Type B pancreatic cell (in vitro differentiated cells): ENCODE results near the gene GRK5. TPM values are rescaled to one million over a fixed set of nuclear protein-coding genes. Genes with fewer than 3 reads are reported as not detected.
A peak's percentile ranks its signal among the peaks of the same experiment; 100 is the strongest.

Experiments used
- DNase-seq: peaks from one replicate; pipeline ENCODE4 v3.0.0; 2021; ENCODE audit warnings: mixed read lengths; ENCODE audit not compliant: unreplicated experiment; ENCODE audit errors: extremely low spot score
- H3K27ac Mint-ChIP-seq: 2 replicates; pipeline ENCODE4 v1.8.0; 2021; ENCODE audit warnings: mild to moderate bottlenecking, mixed read lengths
- H3K27me3 Mint-ChIP-seq: 2 replicates; pipeline ENCODE4 v1.8.0; 2021; ENCODE audit warnings: mixed read lengths
- H3K36me3 Mint-ChIP-seq: 2 replicates; pipeline ENCODE4 v1.8.0; 2021; ENCODE audit warnings: mixed read lengths
- H3K4me1 Mint-ChIP-seq: one replicate; pipeline ENCODE4 v1.8.0; 2021; ENCODE audit warnings: mixed read lengths; ENCODE audit not compliant: unreplicated experiment
- H3K4me3 Mint-ChIP-seq: 2 replicates; pipeline ENCODE4 v1.8.0; 2021; ENCODE audit warnings: mild to moderate bottlenecking, mixed read lengths
- H3K9me3 Mint-ChIP-seq: 2 replicates; pipeline ENCODE4 v1.8.0; 2021; ENCODE audit warnings: mixed read lengths
- total RNA-seq: library from RNA; stranded (reverse); gene quantifications from 2 replicates; pipeline ENCODE4 v1.2.1, GENCODE V29; 2021; ENCODE audit warnings: low replicate concordance
- TF ChIP-seq, protein P1 (sequence below): fragments of 200-600 bp; sonication (generic); conservative IDR thresholded peaks from 2 replicates; pipeline ENCODE4 v1.5.0; 2021; ENCODE audit warnings: antibody characterized with exemption, mild to moderate bottlenecking

GRK5 gene
- total RNA-seq, 1 donor from 2014 or later, result 24.8 TPM

DNA sequence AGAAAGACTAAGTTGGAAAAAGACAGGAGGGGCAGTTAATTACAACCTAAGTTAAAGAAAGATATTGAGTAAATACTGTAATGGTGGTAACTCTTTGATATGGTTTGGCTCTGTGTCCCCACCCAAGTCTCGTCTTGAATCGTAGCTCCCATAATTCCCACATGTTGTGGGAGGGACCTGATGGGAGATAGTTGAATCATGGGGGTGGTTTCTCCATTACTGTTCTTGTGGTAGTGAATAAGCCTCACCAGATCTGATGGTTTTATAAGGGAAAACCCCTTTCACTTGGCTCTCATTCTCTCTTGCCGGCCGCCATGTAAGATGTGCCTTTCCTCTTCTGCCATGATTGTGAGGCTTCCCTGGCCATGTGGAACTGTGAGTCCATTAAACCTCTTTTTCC is 143.8 kb downstream of the GRK5 start:
- H3K4me3 Mint-ChIP-seq, result no peak overlapping the region
- H3K27ac Mint-ChIP-seq, result no peak overlapping the region
- no peaks in the 10 kb centered on the region for H3K27me3 Mint-ChIP-seq
- H3K36me3 Mint-ChIP-seq, result peaks cover 8% of the 10 kb centered on the region
- H3K9me3 Mint-ChIP-seq, result peaks cover 7% of the 10 kb centered on the region
- peaks cover 11% of the 10 kb centered on the region for H3K4me1 Mint-ChIP-seq
- DNase-seq, result no peak
- TF ChIP-seq, protein P1, sequence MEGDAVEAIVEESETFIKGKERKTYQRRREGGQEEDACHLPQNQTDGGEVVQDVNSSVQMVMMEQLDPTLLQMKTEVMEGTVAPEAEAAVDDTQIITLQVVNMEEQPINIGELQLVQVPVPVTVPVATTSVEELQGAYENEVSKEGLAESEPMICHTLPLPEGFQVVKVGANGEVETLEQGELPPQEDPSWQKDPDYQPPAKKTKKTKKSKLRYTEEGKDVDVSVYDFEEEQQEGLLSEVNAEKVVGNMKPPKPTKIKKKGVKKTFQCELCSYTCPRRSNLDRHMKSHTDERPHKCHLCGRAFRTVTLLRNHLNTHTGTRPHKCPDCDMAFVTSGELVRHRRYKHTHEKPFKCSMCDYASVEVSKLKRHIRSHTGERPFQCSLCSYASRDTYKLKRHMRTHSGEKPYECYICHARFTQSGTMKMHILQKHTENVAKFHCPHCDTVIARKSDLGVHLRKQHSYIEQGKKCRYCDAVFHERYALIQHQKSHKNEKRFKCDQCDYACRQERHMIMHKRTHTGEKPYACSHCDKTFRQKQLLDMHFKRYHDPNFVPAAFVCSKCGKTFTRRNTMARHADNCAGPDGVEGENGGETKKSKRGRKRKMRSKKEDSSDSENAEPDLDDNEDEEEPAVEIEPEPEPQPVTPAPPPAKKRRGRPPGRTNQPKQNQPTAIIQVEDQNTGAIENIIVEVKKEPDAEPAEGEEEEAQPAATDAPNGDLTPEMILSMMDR, result no peak

DNA sequence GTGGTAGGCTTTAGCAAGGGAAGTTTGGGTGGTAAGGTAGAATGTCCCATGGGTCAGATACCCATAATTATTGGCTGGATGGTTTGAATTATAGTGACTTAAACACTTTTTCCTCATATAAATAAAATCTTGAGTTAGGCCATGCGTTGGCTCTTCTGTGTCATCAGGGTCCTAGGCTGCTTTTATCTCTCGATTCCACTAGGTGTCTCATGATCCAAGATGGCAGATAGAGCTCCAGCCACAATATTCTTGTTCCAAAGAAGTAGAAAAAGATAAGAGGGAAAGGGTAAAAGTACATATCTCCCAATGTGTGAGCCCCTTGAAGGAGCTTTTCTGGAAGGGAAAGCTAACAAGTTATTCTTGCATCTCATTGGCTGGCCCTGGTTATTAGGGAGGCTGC is 144.7 kb downstream of the GRK5 start:
- peaks cover 7% of the 10 kb centered on the region for H3K9me3 Mint-ChIP-seq
- H3K27me3 Mint-ChIP-seq, result no peaks in the 10 kb centered on the region
- H3K27ac Mint-ChIP-seq, result no peak overlapping the region
- no peak overlapping the region for H3K4me3 Mint-ChIP-seq
- DNase-seq, result no peak
- peaks cover 8% of the 10 kb centered on the region for H3K36me3 Mint-ChIP-seq
- H3K4me1 Mint-ChIP-seq, result peaks cover 10% of the 10 kb centered on the region
- TF ChIP-seq, protein P1, result no peak

DNA sequence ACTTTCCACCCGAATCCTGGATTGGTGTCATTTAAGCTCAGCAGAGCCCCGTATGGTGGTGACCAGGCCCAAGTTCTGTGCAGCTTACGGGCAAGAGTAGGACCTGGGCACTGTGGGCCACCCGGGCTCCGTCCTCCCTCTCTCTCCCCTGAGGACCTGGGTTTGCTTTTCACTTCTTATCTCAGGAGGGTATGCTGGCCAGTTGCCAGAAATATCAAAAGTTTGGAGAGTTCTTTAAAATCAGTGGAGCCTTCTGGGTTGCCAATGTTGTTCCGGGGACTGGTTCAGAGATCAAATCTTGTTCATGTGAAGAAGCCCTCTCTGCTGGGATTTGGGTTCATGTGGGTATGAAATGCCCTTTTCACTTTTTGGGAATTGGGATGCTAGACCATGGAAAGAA is 145.4 kb downstream of the GRK5 start:
- H3K27ac Mint-ChIP-seq, result no peak overlapping the region
- TF ChIP-seq, protein P1, result no peak
- H3K4me1 Mint-ChIP-seq, result peaks cover 10% of the 10 kb centered on the region
- H3K36me3 Mint-ChIP-seq, result peaks cover 8% of the 10 kb centered on the region
- H3K4me3 Mint-ChIP-seq, result no peak overlapping the region
- H3K9me3 Mint-ChIP-seq, result peaks cover 7% of the 10 kb centered on the region
- no peak for DNase-seq
- no peaks in the 10 kb centered on the region for H3K27me3 Mint-ChIP-seq

DNA sequence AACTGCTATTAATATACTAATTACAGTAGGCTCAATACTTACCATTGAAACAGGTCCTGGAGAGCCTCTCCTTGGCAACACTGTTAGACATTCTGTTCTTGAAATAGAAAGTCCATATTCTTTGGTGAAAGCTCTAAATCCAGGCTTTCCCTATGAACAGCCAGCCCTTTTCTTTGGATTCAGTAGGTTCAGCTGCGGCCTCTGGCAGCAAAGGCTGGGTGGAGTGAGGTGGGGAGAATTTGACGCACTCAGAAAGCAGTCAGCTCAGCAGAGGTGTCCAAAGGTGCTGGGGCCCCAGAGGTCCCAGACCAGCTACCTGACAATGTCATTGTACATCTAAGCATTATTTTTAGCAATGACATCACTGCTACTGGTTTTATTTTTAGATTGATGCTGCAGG is 146.1 kb downstream of the GRK5 start:
- TF ChIP-seq, protein P1, result no peak
- H3K9me3 Mint-ChIP-seq, result peaks cover 7% of the 10 kb centered on the region
- H3K4me1 Mint-ChIP-seq, result peaks cover 4% of the 10 kb centered on the region
- no peak overlapping the region for H3K4me3 Mint-ChIP-seq
- H3K27ac Mint-ChIP-seq, result no peak overlapping the region
- no peaks in the 10 kb centered on the region for H3K27me3 Mint-ChIP-seq
- DNase-seq, result no peak
- peaks cover 8% of the 10 kb centered on the region for H3K36me3 Mint-ChIP-seq

DNA sequence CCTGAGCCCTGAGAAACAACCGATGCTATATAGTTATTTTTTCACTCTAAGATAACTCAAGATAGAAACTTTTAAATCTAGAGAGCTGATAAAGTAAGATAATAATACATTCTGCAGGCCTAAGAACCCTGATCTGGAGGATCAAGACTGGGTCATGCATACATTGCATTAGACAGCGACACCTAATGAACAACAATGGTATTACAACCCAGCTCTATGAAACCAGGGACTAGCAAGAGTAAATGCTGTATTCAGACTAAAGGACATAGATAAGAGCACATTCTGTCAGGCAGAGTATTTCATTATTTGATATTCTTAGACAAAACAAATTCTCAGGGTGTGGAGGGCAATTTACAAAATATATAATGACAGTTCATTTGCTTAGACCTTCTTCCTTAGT is 148.6 kb downstream of the GRK5 start:
- H3K4me1 Mint-ChIP-seq, result no peaks in the 10 kb centered on the region
- H3K27me3 Mint-ChIP-seq, result no peaks in the 10 kb centered on the region
- H3K4me3 Mint-ChIP-seq, result no peak overlapping the region
- H3K27ac Mint-ChIP-seq, result no peak overlapping the region
- no peak for DNase-seq
- TF ChIP-seq, protein P1, result peak; percentile 67
- peaks cover 4% of the 10 kb centered on the region for H3K36me3 Mint-ChIP-seq
- H3K9me3 Mint-ChIP-seq, result peaks cover 7% of the 10 kb centered on the region
